AG04450 (cell line): Measurements from ENCODE around the gene GPR87. TPM values are rescaled to one million over a fixed set of nuclear protein-coding genes. Genes with fewer than 3 reads are reported as not detected.

ENCODE experiments used
- CTCF ChIA-PET: fragments of 300-600, 350-600 bp; formaldehyde crosslinking; extraction: SDS; loops from one replicate; lab custom pipeline; 2022; ENCODE audit warnings: antibody characterized with exemption, inconsistent platforms; lab: Charles Lee
- POLR2A ChIA-PET: fragments of 350-600 bp; formaldehyde crosslinking; extraction: SDS; loops from one replicate; lab custom pipeline; 2021; ENCODE audit warnings: antibody characterized with exemption, inconsistent platforms; lab: Yijun Ruan, JAX
- DNase-seq: peaks from one replicate; pipeline ENCODE4 v3.0.0-alpha.2; 2011; ENCODE audit warnings: low read depth, low spot score
- H3K27ac ChIP-seq: one replicate; pipeline ENCODE4 v1.5.1; 2012; ENCODE audit warnings: low read depth, low read length, control low read depth
- H3K27me3 ChIP-seq: one replicate; pipeline ENCODE4 v1.6.0; 2012; ENCODE audit warnings: low read length; ENCODE audit not compliant: control insufficient read depth, insufficient read depth
- H3K4me3 ChIP-seq: 2 replicates; pipeline ENCODE4 v1.5.1; 2011; ENCODE audit warnings: mild to moderate bottlenecking, low read depth, low read length, control low read depth
- H3K9me3 ChIP-seq: 2 replicates; pipeline ENCODE4 v1.5.1; 2012; ENCODE audit warnings: low read length; ENCODE audit not compliant: control insufficient read depth, insufficient read depth
- CTCF ChIP-seq: IDR thresholded peaks from 2 replicates; pipeline ENCODE4 v1.5.1; 2011; ENCODE audit warnings: low read depth, low read length, control low read depth, inconsistent platforms
- polyA plus RNA-seq: library from polyadenylated mRNA; depleted of rRNA; stranded (reverse); fragments of >200 nt; gene quantifications from 2 replicates; pipeline ENCODE4 v1.2.3, GENCODE V29; 2011

GPR87 gene
- polyA plus RNA-seq, 1 experiment, result not detected

GRCh38 chr3:151301787-151302186, 14.8 kb downstream of the GPR87 start:
- no peak overlapping the region for H3K27ac ChIP-seq
- H3K4me3 ChIP-seq, result no peak overlapping the region
- CTCF ChIA-PET, result interaction anchor here (0.5 to 1.5 kb wide), 4 partner anchors 8 to 601 kb away, joined by 3 read pairs; no protein-coding TSS in a partner anchor
- H3K9me3 ChIP-seq, result no peaks in the 10 kb centered on the region
- H3K27me3 ChIP-seq, result no peaks in the 10 kb centered on the region
- peak; percentile 52 for DNase-seq
- no peak for TF ChIP-seq CTCF
- POLR2A ChIA-PET, result no interaction called here

- H3K27me3 ChIP-seq, result no peaks in the 10 kb centered on the region
- POLR2A ChIA-PET, result no interaction called here
- no peak overlapping the region for H3K4me3 ChIP-seq
- no peaks in the 10 kb centered on the region for H3K9me3 ChIP-seq
- no peak for DNase-seq
- H3K27ac ChIP-seq, result no peak overlapping the region
- no peak for TF ChIP-seq CTCF
- CTCF ChIA-PET, result interaction anchor here (0.6 to 1.2 kb wide), 4 partner anchors 18 to 40 kb away, joined by 3 to 5 read pairs (median 3); no protein-coding TSS in a partner anchor
Measured at GRCh38 chr3:151300539-151300938, 16.1 kb downstream of the GPR87 start.

- no peak for DNase-seq
- Histone ChIP-seq H3K9me3 (no peaks in the 10 kb centered on the region), H3K27ac (no peak overlapping the region), H3K4me3 (no peak overlapping the region), H3K27me3 (no peaks in the 10 kb centered on the region)
- no peak for TF ChIP-seq CTCF
- POLR2A ChIA-PET, result no interaction called here
- CTCF ChIA-PET, result interaction anchor here (0.7 to 1.6 kb wide), 7 partner anchors 17 to 540 kb away, joined by 3 to 5 read pairs (median 3); no protein-coding TSS in a partner anchor
Measured at GRCh38 chr3:151299006-151299405, 17.6 kb downstream of the GPR87 start.

- Histone ChIP-seq H3K27ac (no peak overlapping the region), H3K9me3 (no peaks in the 10 kb centered on the region), H3K27me3 (no peaks in the 10 kb centered on the region), H3K4me3 (no peak overlapping the region)
- no peak for TF ChIP-seq CTCF
- ChIA-PET POLR2A (no interaction called here), CTCF (interaction anchor here (1.0 to 1.5 kb wide), 3 partner anchors 29 to 622 kb away, joined by 3 to 4 read pairs (median 3); no protein-coding TSS in a partner anchor)
- DNase-seq, result no peak
Measured at GRCh38 chr3:151297429-151297828, 19.2 kb downstream of the GPR87 start.

- no peak overlapping the region for H3K4me3 ChIP-seq
- TF ChIP-seq CTCF, result no peak
- H3K27ac ChIP-seq, result no peak overlapping the region
- ChIA-PET CTCF (no interaction called here), POLR2A (no interaction called here)
- DNase-seq, result no peak
- H3K9me3 ChIP-seq, result no peaks in the 10 kb centered on the region
- no peaks in the 10 kb centered on the region for H3K27me3 ChIP-seq
Measured at GRCh38 chr3:151296226-151296625, 20.4 kb downstream of the GPR87 start.
